A549 treated with dexamethasone at 1 μM for 4 hours (cell line): ENCODE results near the gene EPB41L3. TPM values are rescaled to one million over a fixed set of nuclear protein-coding genes. Genes with fewer than 3 reads are reported as not detected.

Experiments used
- total RNA-seq: library from RNA; stranded (reverse); fragments of 200-300 nt; extraction: Qiagen RNA extraction; gene quantifications from 5 replicates; pipeline ENCODE4 v1.2.3, GENCODE V29; 2022

EPB41L3 gene
- total RNA-seq = 0.17 to 0.41 TPM (median 0.19 TPM) in 5 replicates

GRCh38 chr18:5543773-5544389 is at the start of gene EPB41L3:
Gene EPB41L3 (minus strand): TSS chr18:5543997. CDS start chr18:5489183, 54,814 bp downstream.

Other genes with a start within 250 kb of the EPB41L3 start
- gene ZBTB14, start 248.3 kb downstream of the EPB41L3 start, total RNA-seq = 6.9 to 8.2 TPM (median 7.6 TPM) in 5 replicates